ENCODE measurements around the gene PAMR1. TPM values are rescaled to one million over a fixed set of nuclear protein-coding genes. Genes with fewer than 3 reads are reported as not detected.
"Not testable (repeated sequence)": the region's sequence is repeated elsewhere in the genome, so short reads cannot be mapped to it uniquely, and the experiment has no call there.

The PAMR1 gene
- total RNA-seq, 4 donors from 2014 or later, result 4.2 to 17.3 (median 5.6) TPM

- no peak overlapping the region for H3K4me3 ChIP-seq
- 100% methylated on average over 1 of the region's 3 CpGs; no CpG with 5 or more reads in 1 of the 2 donors for WGBS, 2 donors (ENCODE audit: low coverage in 1 of 2)
- H3K27me3 ChIP-seq, result peaks cover 4% of the 10 kb centered on the region
- peaks cover 0 to 5% (median 0%) of the 10 kb centered on the region in 3 donors for H3K4me1 ChIP-seq
- TF ChIP-seq POLR2AphosphoS5 (IDR thresholded peaks at IDR 0.05) (no peak), POLR2A (IDR thresholded peaks at IDR 0.05) (no peak), CTCF (IDR thresholded peaks at IDR 0.05) (no peak), EP300 (IDR thresholded peaks at IDR 0.05) (no peak)
- H3K9me3 ChIP-seq, result no peaks in the 10 kb centered on the region
- no peak overlapping the region for H3K27ac ChIP-seq
- no peak for ATAC-seq
- H3K36me3 ChIP-seq, result no peaks in the 10 kb centered on the region
These were observed 25.1 kb upstream of the PAMR1 start for GRCh38 chr11:35550374-35551036.

- peaks cover 0 to 5% (median 0%) of the 10 kb centered on the region in 3 donors for H3K4me1 ChIP-seq
- WGBS, 2 donors (ENCODE audit: low coverage in 1 of 2), result 35 to 45% methylated on average over 3 of the region's 3 CpGs
- no peaks in the 10 kb centered on the region for H3K36me3 ChIP-seq
- peaks cover 4% of the 10 kb centered on the region for H3K27me3 ChIP-seq
- no peaks in the 10 kb centered on the region for H3K9me3 ChIP-seq
- H3K4me3 ChIP-seq, result no peak overlapping the region
- TF ChIP-seq POLR2A (IDR thresholded peaks at IDR 0.05), result no peak
- TF ChIP-seq POLR2AphosphoS5 (IDR thresholded peaks at IDR 0.05), result no peak
- TF ChIP-seq CTCF (IDR thresholded peaks at IDR 0.05), result no peak
- TF ChIP-seq EP300 (IDR thresholded peaks at IDR 0.05), result no peak
- no peak for ATAC-seq
- H3K27ac ChIP-seq, result no peak overlapping the region
These were observed 24.4 kb upstream of the PAMR1 start for GRCh38 chr11:35549787-35550186.

GRCh38 chr11:35548925-35549561, 23.6 kb upstream of the PAMR1 start:
- Histone ChIP-seq H3K9me3 (no peaks in the 10 kb centered on the region), H3K4me3 (no peak overlapping the region), H3K27me3 (peaks cover 4% of the 10 kb centered on the region), H3K36me3 (no peaks in the 10 kb centered on the region), H3K4me1 (peaks cover 0 to 4% (median 0%) of the 10 kb centered on the region in 3 donors), H3K27ac (no peak overlapping the region)
- TF ChIP-seq POLR2AphosphoS5 (IDR thresholded peaks at IDR 0.05), result no peak
- TF ChIP-seq CTCF (IDR thresholded peaks at IDR 0.05), result no peak
- TF ChIP-seq EP300 (IDR thresholded peaks at IDR 0.05), result no peak
- TF ChIP-seq POLR2A (IDR thresholded peaks at IDR 0.05), result no peak
- ATAC-seq, result no peak
- 35 to 53% methylated on average over 4 of the region's 4 CpGs for WGBS, 2 donors (ENCODE audit: low coverage in 1 of 2)

- not testable (repeated sequence) for H3K4me1 ChIP-seq, H3K27ac ChIP-seq, H3K9me3 ChIP-seq, ATAC-seq, H3K4me3 ChIP-seq, H3K36me3 ChIP-seq, H3K27me3 ChIP-seq
- WGBS, 2 donors (ENCODE audit: low coverage in 1 of 2), result 91 to 100% methylated on average over 4 of the region's 4 CpGs
These were observed 22.6 kb upstream of the PAMR1 start for GRCh38 chr11:35547995-35548394.

- Histone ChIP-seq H3K9me3 (no peaks in the 10 kb centered on the region), H3K27me3 (peaks cover 4% of the 10 kb centered on the region), H3K27ac (no peak overlapping the region), H3K36me3 (no peaks in the 10 kb centered on the region), H3K4me1 (peaks cover 0 to 10% (median under 1%) of the 10 kb centered on the region in 3 donors), H3K4me3 (no peak overlapping the region)
- ATAC-seq, result no peak
- WGBS, 2 donors (ENCODE audit: low coverage in 1 of 2), result 53 to 88% methylated on average over 3 of the region's 3 CpGs
- TF ChIP-seq POLR2A (IDR thresholded peaks at IDR 0.05) (no peak), CTCF (IDR thresholded peaks at IDR 0.05) (no peak), POLR2AphosphoS5 (IDR thresholded peaks at IDR 0.05) (no peak), EP300 (IDR thresholded peaks at IDR 0.05) (no peak)
These were observed 20.9 kb upstream of the PAMR1 start for GRCh38 chr11:35546317-35546716.

Data from gastroesophageal sphincter (tissue), 4 donors.